Keratinocyte (primary cell): ENCODE results near the gene APBB1IP.

Source experiments
- CTCF ChIP-seq, 3 experiments: IDR thresholded peaks in 1 of 3; conservative IDR thresholded peaks in 1 of 3; optimal IDR thresholded peaks in 1 of 3; 2 replicates in 2 of 3; 3 replicates in 1 of 3; pipeline versions ENCODE3 to v1.5.1; 2011; ENCODE audit warnings: low read length in 3 of 3, mild to moderate bottlenecking in 3 of 3, moderate library complexity in 2 of 3, control low read depth in 1 of 3, inconsistent platforms in 1 of 3; ENCODE audit not compliant: insufficient read depth in 2 of 3; ENCODE audit errors: extremely low read depth in 1 of 3
- EZH2 ChIP-seq: IDR thresholded peaks from one replicate; pipeline ENCODE4 v1.6.1; 2012; ENCODE audit warnings: inconsistent platforms, mild to moderate bottlenecking, low read length, moderate library complexity

GRCh38 chr10:26555719-26556368 is 117.7 kb downstream of the APBB1IP start:
- TF ChIP-seq EZH2, result no peak
- TF ChIP-seq CTCF (optimal IDR thresholded peaks at IDR 0.05 in 1 of 3, IDR thresholded peaks at IDR 0.05 in 1 of 3, conservative IDR thresholded peaks at IDR 0.05 in 1 of 3; ENCODE audit: extremely low read depth in 1 of 3, insufficient read depth in 2 of 3, low read length in 3 of 3), result no peak
